Activated naive CD8-positive, alpha-beta T cell treated with anti-CD3 and anti-CD28 coated beads, Interleukin-2, amount 10 ng/mL, durations not matched to agents 7 days and 5 days (primary cell): ENCODE data around the gene CDK11A. TPM values are rescaled to one million over a fixed set of nuclear protein-coding genes. Genes with fewer than 3 reads are reported as not detected.
A peak's percentile ranks its signal among the peaks of the same experiment; 100 is the strongest.
"Not testable (repeated sequence)": the region's sequence is repeated elsewhere in the genome, so short reads cannot be mapped to it uniquely, and the experiment has no call there.

Experiments
- ATAC-seq: fragments of 150-1000 bp; cut with Tn5 transposase; one replicate; pipeline ENCODE4 v1.10.0; 2021; ENCODE audit warnings: low read depth, moderate library complexity
- POLR2A ChIA-PET: fragments of 350-600 bp; sonication (Branson Sonifier 250); formaldehyde crosslinking; loops from one replicate; lab custom pipeline; 2021; ENCODE audit warnings: antibody characterized with exemption; lab: Charles Lee
- DNase-seq: peaks from one replicate; pipeline ENCODE4 v3.0.0; 2021
- H3K27ac Mint-ChIP-seq: one replicate; pipeline ENCODE4 v1.8.0; 2022; ENCODE audit warnings: mild to moderate bottlenecking, mixed read lengths
- H3K27me3 Mint-ChIP-seq: one replicate; pipeline ENCODE4 v1.8.0; 2022; ENCODE audit warnings: mild to moderate bottlenecking, moderate library complexity, mixed read lengths
- H3K36me3 Mint-ChIP-seq: one replicate; pipeline ENCODE4 v1.8.0; 2021; ENCODE audit warnings: mild to moderate bottlenecking, mixed read lengths
- H3K4me1 Mint-ChIP-seq: one replicate; pipeline ENCODE4 v1.8.0; 2021; ENCODE audit warnings: mixed read lengths
- H3K4me3 Mint-ChIP-seq: one replicate; pipeline ENCODE4 v1.8.0; 2022; ENCODE audit warnings: mild to moderate bottlenecking, moderate library complexity, mixed read lengths
- H3K9me3 Mint-ChIP-seq: one replicate; pipeline ENCODE4 v1.8.0; 2021; ENCODE audit warnings: mixed read lengths
- total RNA-seq, 2 experiments: library from RNA; stranded (reverse); gene quantifications; one replicate each; pipeline ENCODE4 v1.2.3, GENCODE V29; 2021

CDK11A gene
- total RNA-seq, 2 experiments from 2014 or later: 104 to 106 TPM

- ATAC-seq: peak; percentile 73
- Mint-ChIP-seq H3K4me1 (peaks cover 16% of the 10 kb centered on the region), H3K27me3 (no peaks in the 10 kb centered on the region), H3K27ac (peak overlapping the region; percentile 90), H3K9me3 (no peaks in the 10 kb centered on the region), H3K36me3 (peaks cover 2% of the 10 kb centered on the region), H3K4me3 (peak overlapping the region; percentile 81)
- POLR2A ChIA-PET: interaction anchor here (0.6 to 2.5 kb wide), 4 partner anchors 11 to 48 kb away, joined by 3 to 17 read pairs (median 6); no protein-coding TSS in a partner anchor
- DNase-seq: peak; percentile 69
These were observed 46.2 kb downstream of the CDK11A start for GRCh38 chr1:1677718-1678580.

GRCh38 chr1:1676087-1676486, 48.1 kb downstream of the CDK11A start:
- peaks cover 16% of the 10 kb centered on the region for H3K4me1 Mint-ChIP-seq
- H3K4me3 Mint-ChIP-seq, H3K27me3 Mint-ChIP-seq, H3K36me3 Mint-ChIP-seq, H3K9me3 Mint-ChIP-seq, H3K27ac Mint-ChIP-seq, POLR2A ChIA-PET, DNase-seq, ATAC-seq: not testable (repeated sequence)

GRCh38 chr1:1675218-1675617, 48.9 kb downstream of the CDK11A start:
- POLR2A ChIA-PET, H3K4me3 Mint-ChIP-seq, H3K36me3 Mint-ChIP-seq, H3K9me3 Mint-ChIP-seq, H3K27me3 Mint-ChIP-seq, H3K27ac Mint-ChIP-seq, ATAC-seq, DNase-seq: not testable (repeated sequence)
- peaks cover 16% of the 10 kb centered on the region for H3K4me1 Mint-ChIP-seq

- H3K9me3 Mint-ChIP-seq, H3K27ac Mint-ChIP-seq: not testable (repeated sequence)
- H3K4me1 Mint-ChIP-seq: peaks cover 16% of the 10 kb centered on the region
These were observed 49.4 kb downstream of the CDK11A start for GRCh38 chr1:1674806-1675205.

GRCh38 chr1:1672181-1672965, 51.8 kb downstream of the CDK11A start:
- Mint-ChIP-seq H3K4me1 (peaks cover 2% of the 10 kb centered on the region), H3K27ac (no peak overlapping the region), H3K27me3 (no peaks in the 10 kb centered on the region), H3K4me3 (no peak overlapping the region), H3K36me3 (peaks cover 4% of the 10 kb centered on the region), H3K9me3 (no peaks in the 10 kb centered on the region)
- ATAC-seq (no peak), DNase-seq (no peak)
- POLR2A ChIA-PET: no interaction called here

More at GRCh38 chr1:1674806-1675205, 49.4 kb downstream of the CDK11A start:
- POLR2A ChIA-PET, H3K27me3 Mint-ChIP-seq, H3K4me3 Mint-ChIP-seq, ATAC-seq, DNase-seq, H3K36me3 Mint-ChIP-seq: not testable (repeated sequence)

GRCh38 chr1:1671365-1672119, 52.6 kb downstream of the CDK11A start:
- no peak overlapping the region for H3K27ac Mint-ChIP-seq
- no peaks in the 10 kb centered on the region for H3K9me3 Mint-ChIP-seq
- POLR2A ChIA-PET: no interaction called here
- no peak for DNase-seq
- ATAC-seq: no peak
- H3K36me3 Mint-ChIP-seq: peaks cover 4% of the 10 kb centered on the region
- peaks cover 2% of the 10 kb centered on the region for H3K4me1 Mint-ChIP-seq
- H3K4me3 Mint-ChIP-seq: no peak overlapping the region
- no peaks in the 10 kb centered on the region for H3K27me3 Mint-ChIP-seq

GRCh38 chr1:1670866-1671265, 53.3 kb downstream of the CDK11A start:
- ATAC-seq (no peak), DNase-seq (no peak)
- H3K36me3 Mint-ChIP-seq: peaks cover 4% of the 10 kb centered on the region
- H3K4me1 Mint-ChIP-seq: peaks cover 2% of the 10 kb centered on the region
- H3K27ac Mint-ChIP-seq: no peak overlapping the region
- POLR2A ChIA-PET: no interaction called here
- H3K9me3 Mint-ChIP-seq: no peaks in the 10 kb centered on the region
- H3K4me3 Mint-ChIP-seq: no peak overlapping the region
- no peaks in the 10 kb centered on the region for H3K27me3 Mint-ChIP-seq

GRCh38 chr1:1669468-1670440, 54.4 kb downstream of the CDK11A start:
- Mint-ChIP-seq H3K36me3 (peaks cover 4% of the 10 kb centered on the region), H3K27ac (no peak overlapping the region)
- POLR2A ChIA-PET: interaction anchor here (0.6 kb wide), 1 partner anchor 98 kb away, joined by 4 read pairs; no protein-coding TSS in a partner anchor

GRCh38 chr1:1666526-1666925, 57.6 kb downstream of the CDK11A start:
- no peak overlapping the region for H3K27ac Mint-ChIP-seq
- POLR2A ChIA-PET: interaction anchor here (1.9 kb wide), 1 partner anchor 12 kb away, joined by 8 read pairs; no protein-coding TSS in a partner anchor

More at GRCh38 chr1:1669468-1670440, 54.4 kb downstream of the CDK11A start:
- Mint-ChIP-seq H3K4me3 (no peak overlapping the region), H3K27me3 (no peaks in the 10 kb centered on the region), H3K4me1 (peaks cover 2% of the 10 kb centered on the region), H3K9me3 (no peaks in the 10 kb centered on the region)
- DNase-seq (no peak), ATAC-seq (no peak)

GRCh38 chr1:1665815-1666251, 58.3 kb downstream of the CDK11A start:
- peaks cover 3% of the 10 kb centered on the region for H3K36me3 Mint-ChIP-seq
- peaks cover 2% of the 10 kb centered on the region for H3K4me1 Mint-ChIP-seq
- no peaks in the 10 kb centered on the region for H3K27me3 Mint-ChIP-seq
- no peak overlapping the region for H3K4me3 Mint-ChIP-seq
- no peak overlapping the region for H3K27ac Mint-ChIP-seq
- H3K9me3 Mint-ChIP-seq: no peaks in the 10 kb centered on the region
- ATAC-seq: peak; percentile 35
- POLR2A ChIA-PET: interaction anchor here (0.6 to 1.9 kb wide), 2 partner anchors 13 to 95 kb away, joined by 4 to 8 read pairs; no protein-coding TSS in a partner anchor
- DNase-seq: no peak

More at GRCh38 chr1:1666526-1666925, 57.6 kb downstream of the CDK11A start:
- H3K36me3 Mint-ChIP-seq: peaks cover 3% of the 10 kb centered on the region
- no peaks in the 10 kb centered on the region for H3K27me3 Mint-ChIP-seq
- peaks cover 2% of the 10 kb centered on the region for H3K4me1 Mint-ChIP-seq
- ATAC-seq: no peak
- H3K9me3 Mint-ChIP-seq: no peaks in the 10 kb centered on the region
- DNase-seq: no peak
- H3K4me3 Mint-ChIP-seq: no peak overlapping the region

GRCh38 chr1:1664941-1665814, 59.0 kb downstream of the CDK11A start:
- Mint-ChIP-seq H3K4me1 (peaks cover 2% of the 10 kb centered on the region), H3K4me3 (no peak overlapping the region), H3K36me3 (peaks cover 3% of the 10 kb centered on the region), H3K27ac (no peak overlapping the region), H3K9me3 (no peaks in the 10 kb centered on the region), H3K27me3 (no peaks in the 10 kb centered on the region)
- ATAC-seq: no peak
- DNase-seq: no peak
- POLR2A ChIA-PET: interaction anchor here (0.6 to 1.9 kb wide), 2 partner anchors 14 to 71 kb away, joined by 3 to 8 read pairs; no protein-coding TSS in a partner anchor
